Measurements from ENCODE around the gene SSC5D.

SSC5D gene

GRCh38 chr19:55537741-55538111 is 49.5 kb downstream of the SSC5D start:
- no peak for TF ChIP-seq CTCF (IDR thresholded peaks at IDR 0.05)
- Mint-ChIP-seq H3K36me3 (ENCODE audit: low read depth) (no peaks in the 10 kb centered on the region), H3K4me3 (no peak overlapping the region), H3K27me3 (ENCODE audit: low read depth, poor library complexity) (peaks cover 23% of the 10 kb centered on the region), H3K9me3 (peaks cover 7% of the 10 kb centered on the region), H3K4me1 (peaks cover 61% of the 10 kb centered on the region), H3K27ac (peak overlapping the region; percentile 48)
- no peak for DNase-seq

DNA sequence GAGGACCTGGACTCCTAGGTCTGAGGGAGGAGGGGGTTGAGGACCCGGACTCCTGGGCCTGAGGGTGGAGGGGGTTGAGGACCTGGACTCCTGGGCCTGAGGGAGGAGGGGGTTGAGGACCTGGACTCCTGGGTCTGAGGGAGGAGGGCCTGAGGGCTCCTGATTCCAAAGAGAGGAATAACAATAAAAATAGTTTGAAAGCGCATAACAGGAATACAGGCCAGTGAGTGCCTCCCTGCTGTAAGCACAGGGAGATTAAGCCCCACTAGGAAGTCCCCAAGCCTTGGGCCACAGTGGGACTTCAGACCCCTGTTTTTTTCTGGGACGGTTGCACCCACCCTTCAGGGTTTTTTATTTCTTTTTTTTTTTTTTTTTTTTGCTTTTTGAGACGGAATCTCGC is 49.9 kb downstream of the SSC5D start:
- no peak for TF ChIP-seq CTCF (IDR thresholded peaks at IDR 0.05)
- Mint-ChIP-seq H3K4me1 (peaks cover 61% of the 10 kb centered on the region), H3K27me3 (ENCODE audit: low read depth, poor library complexity) (peaks cover 25% of the 10 kb centered on the region), H3K4me3 (no peak overlapping the region), H3K36me3 (ENCODE audit: low read depth) (no peaks in the 10 kb centered on the region), H3K27ac (no peak overlapping the region), H3K9me3 (peaks cover 7% of the 10 kb centered on the region)
- no peak for DNase-seq

DNA sequence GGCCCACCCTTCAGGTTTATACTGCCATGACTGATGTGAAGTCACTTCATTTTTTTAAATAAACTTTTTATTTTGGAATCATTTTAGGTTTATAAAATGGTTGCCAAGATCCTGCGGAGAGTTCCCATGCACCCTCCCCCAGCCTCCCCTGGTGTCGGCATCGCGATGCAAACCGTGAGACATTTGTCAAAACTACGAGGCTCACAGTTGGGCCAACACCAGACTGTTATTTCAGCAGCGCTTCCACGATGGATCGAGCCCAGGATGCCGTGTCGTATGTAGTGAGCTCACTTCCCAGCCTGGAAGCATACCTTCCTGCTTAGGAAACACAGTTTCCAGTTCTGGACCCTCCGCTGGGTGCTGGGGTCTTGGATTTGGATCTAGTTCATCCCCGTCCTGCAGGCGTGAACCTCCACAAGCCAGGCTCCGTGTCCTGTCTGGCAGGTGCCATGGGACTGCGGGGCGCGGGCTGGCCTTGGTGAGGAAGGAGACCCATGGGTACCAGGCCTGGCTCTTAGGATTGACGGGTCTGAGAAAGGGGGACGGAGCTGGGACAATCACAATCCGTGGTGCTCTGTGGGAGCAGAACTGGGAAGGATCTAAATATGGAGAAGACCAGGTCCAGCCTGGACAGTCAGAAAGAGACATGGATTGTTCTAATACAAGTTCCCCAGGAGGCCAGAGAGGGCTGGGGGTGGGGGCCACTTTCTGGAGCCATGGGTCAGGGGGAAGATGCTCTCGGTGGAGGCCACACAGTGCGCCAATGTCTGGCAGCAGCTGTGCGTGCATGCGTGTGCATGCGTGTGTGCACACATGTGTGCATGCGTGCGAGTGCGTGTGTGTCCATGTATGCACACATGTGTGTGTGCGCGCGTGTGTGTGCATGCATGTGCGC is 51.1 kb downstream of the SSC5D start:
- peaks cover 29% of the 10 kb centered on the region for H3K27me3 Mint-ChIP-seq (ENCODE audit: low read depth, poor library complexity)
- H3K4me3 Mint-ChIP-seq, result no peak overlapping the region
- DNase-seq, result no peak
- H3K36me3 Mint-ChIP-seq (ENCODE audit: low read depth), result no peaks in the 10 kb centered on the region
- TF ChIP-seq CTCF (IDR thresholded peaks at IDR 0.05), result no peak
- peak overlapping the region; percentile 91 for H3K27ac Mint-ChIP-seq
- H3K4me1 Mint-ChIP-seq, result peaks cover 63% of the 10 kb centered on the region
- H3K9me3 Mint-ChIP-seq, result peaks cover 11% of the 10 kb centered on the region

- peaks cover 67% of the 10 kb centered on the region for H3K4me1 Mint-ChIP-seq
- DNase-seq, result no peak
- peaks cover 29% of the 10 kb centered on the region for H3K27me3 Mint-ChIP-seq (ENCODE audit: low read depth, poor library complexity)
Measured at GRCh38 chr19:55540619-55541018, 52.4 kb downstream of the SSC5D start.

DNA sequence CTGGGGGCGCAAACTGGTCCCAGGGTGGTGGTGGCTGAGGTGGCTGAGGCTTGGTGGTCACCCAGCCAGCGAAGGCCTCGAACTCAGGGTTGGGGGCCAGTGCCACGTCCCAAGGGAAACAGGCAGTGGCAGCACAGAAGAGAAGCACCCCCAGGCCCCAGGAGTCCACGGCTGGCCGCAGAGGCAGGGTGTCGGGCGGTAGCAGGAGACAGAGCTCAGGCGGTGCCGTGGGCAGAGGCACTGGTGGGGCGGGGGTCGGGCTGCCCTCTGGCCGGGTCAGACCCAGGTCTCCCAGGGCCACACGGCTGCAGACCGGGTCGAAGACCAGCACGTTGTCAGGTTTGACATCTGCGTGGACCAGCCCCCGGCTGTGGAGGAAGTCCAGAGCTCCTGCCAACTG is 52.9 kb downstream of the SSC5D start:
- no peak for TF ChIP-seq CTCF (IDR thresholded peaks at IDR 0.05)
- Mint-ChIP-seq H3K27me3 (ENCODE audit: low read depth, poor library complexity) (peaks cover 29% of the 10 kb centered on the region), H3K4me3 (no peak overlapping the region), H3K4me1 (peaks cover 67% of the 10 kb centered on the region), H3K36me3 (ENCODE audit: low read depth) (no peaks in the 10 kb centered on the region), H3K27ac (no peak overlapping the region), H3K9me3 (peaks cover 11% of the 10 kb centered on the region)
- no peak for DNase-seq

More at GRCh38 chr19:55540619-55541018, 52.4 kb downstream of the SSC5D start:
- H3K27ac Mint-ChIP-seq, result peak overlapping the region; percentile 64
- peaks cover 11% of the 10 kb centered on the region for H3K9me3 Mint-ChIP-seq
- no peaks in the 10 kb centered on the region for H3K36me3 Mint-ChIP-seq (ENCODE audit: low read depth)
- TF ChIP-seq CTCF (IDR thresholded peaks at IDR 0.05), result no peak
- H3K4me3 Mint-ChIP-seq, result no peak overlapping the region

Data from nephron progenitor cell (in vitro differentiated cells).